Hypothalamus (tissue), 51 donors: ENCODE results near the gene SCN8A.
A peak's percentile ranks its signal among the peaks of the same experiment; 100 is the strongest.
"Not testable (repeated sequence)": the region's sequence is repeated elsewhere in the genome, so short reads cannot be mapped to it uniquely, and the experiment has no call there.

Experiments used
- DNase-seq, 51 donors: peaks; one replicate each; lab custom pipeline; 2025; lab: John Stamatoyannopoulos, UW

SCN8A gene

GRCh38 chr12:51591016-51591901 is at the start of gene SCN8A:
TSS of gene SCN8A (plus strand) at chr12:51591233. CDS start at chr12:51662818, 71,585 bp downstream.
- peak in 43 of 51 donors; percentile 14 to 80 (median 52) for DNase-seq

- no peak for DNase-seq
These were observed 44.9 kb upstream of the SCN8A start for GRCh38 chr12:51546097-51546496.

GRCh38 chr12:51547606-51548005 is 43.4 kb upstream of the SCN8A start:
- DNase-seq, result no peak

- DNase-seq, result no peak
These were observed 42.8 kb upstream of the SCN8A start for GRCh38 chr12:51548241-51548640.

GRCh38 chr12:51549637-51550036 is 41.4 kb upstream of the SCN8A start:
- DNase-seq, result no peak

- DNase-seq, result not testable (repeated sequence)
These were observed 22.6 kb upstream of the SCN8A start for GRCh38 chr12:51568271-51569032.

GRCh38 chr12:51579321-51579850 is 11.6 kb upstream of the SCN8A start:
- no peak for DNase-seq

- DNase-seq, result no peak
These were observed 2.0 kb upstream of the SCN8A start for GRCh38 chr12:51589060-51589459.

GRCh38 chr12:51589557-51590176 is 1.4 kb upstream of the SCN8A start:
- peak in 1 of 51 donors; percentile 44 for DNase-seq

GRCh38 chr12:51590347-51591015 is 552 bp upstream of the SCN8A start:
- peak in 46 of 51 donors; percentile 19 to 80 (median 51) for DNase-seq

- DNase-seq, result peak in 2 of 51 donors; percentile 33 to 45
These were observed 1.1 kb downstream of the SCN8A start for GRCh38 chr12:51592034-51592705.

GRCh38 chr12:51593021-51593420 is 2.0 kb downstream of the SCN8A start:
- no peak for DNase-seq

GRCh38 chr12:51593539-51593938 is 2.5 kb downstream of the SCN8A start:
- peak in 3 of 51 donors; percentile 1 to 6 (median 2) for DNase-seq

GRCh38 chr12:51598156-51598555 is 7.1 kb downstream of the SCN8A start:
- DNase-seq, result no peak

- no peak for DNase-seq
These were observed 9.7 kb downstream of the SCN8A start for GRCh38 chr12:51600721-51601120.

- DNase-seq, result no peak
These were observed 10.2 kb downstream of the SCN8A start for GRCh38 chr12:51601241-51601640.

- DNase-seq, result not testable (repeated sequence)
These were observed 14.9 kb downstream of the SCN8A start for GRCh38 chr12:51605896-51606295.

GRCh38 chr12:51607197-51607596 is 16.2 kb downstream of the SCN8A start:
- not testable (repeated sequence) for DNase-seq

- no peak for DNase-seq
These were observed 29.4 kb downstream of the SCN8A start for GRCh38 chr12:51620448-51620847.
